Right ventricle myocardium inferior (tissue), 1 donor: Measurements from ENCODE around the gene CANT1. TPM values are rescaled to one million over a fixed set of nuclear protein-coding genes. Genes with fewer than 3 reads are reported as not detected.
"Not testable (repeated sequence)": the region's sequence is repeated elsewhere in the genome, so short reads cannot be mapped to it uniquely, and the experiment has no call there.

ENCODE experiments used
- ATAC-seq: fragments of 200-7000 bp; cut with Tn5 transposase; one replicate; pipeline ENCODE4 v1.9.1; 2020; ENCODE audit warnings: mild to moderate bottlenecking, moderate library complexity
- DNase-seq: peaks from one replicate; pipeline ENCODE4 v3.0.0; 2021; ENCODE audit errors: missing footprints
- intact Hi-C: fragments of 100-400 bp; cut with DNase I; formaldehyde crosslinking; loops from one replicate; pipeline ENCODE4 v1.11.0; 2022
- total RNA-seq: library from RNA; stranded (reverse); fragmentation: NEBNext Ultra II Directional; extraction: Animal tissue kit (Norgen Biotek cat#: 25700); gene quantifications from one replicate; pipeline ENCODE4 v1.2.1, GENCODE V29; 2021
- donor health status: DM: no; HTN: yes; CAD: no; lungs with severe emphysema.

Gene CANT1
- total RNA-seq, 1 donor from 2014 or later: 31.1 TPM

DNA sequence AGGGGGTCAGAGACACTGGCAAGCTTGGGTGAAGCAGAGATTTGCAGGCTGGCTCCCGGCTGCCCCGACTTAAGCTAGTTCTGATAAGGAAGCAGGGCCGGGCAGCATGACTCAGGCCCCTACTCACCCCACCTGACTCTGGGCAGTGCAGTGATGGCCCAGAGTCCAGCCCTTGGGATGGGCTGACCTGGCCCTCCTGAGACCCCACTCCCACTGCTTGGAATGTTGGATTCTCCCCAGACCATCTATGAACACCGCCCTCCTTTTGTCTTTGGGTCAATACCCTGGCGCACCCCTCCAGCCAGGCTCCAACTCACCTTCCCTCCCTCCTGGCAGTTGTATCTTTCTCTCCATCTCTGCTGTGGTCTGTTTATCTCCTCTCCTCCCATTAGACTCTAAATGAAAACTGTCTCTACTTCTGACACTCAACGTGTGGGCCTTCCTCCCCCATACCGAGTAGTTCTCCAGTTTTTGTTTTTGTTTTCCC lies 50.9 kb downstream of the CANT1 start:
- DNase-seq (no peak), ATAC-seq (no peak)
- intact Hi-C loops: no loop called here

- ATAC-seq (no peak), DNase-seq (no peak)
- intact Hi-C loops: no loop called here
Measured at GRCh38 chr17:78957128-78957527, 52.4 kb downstream of the CANT1 start.

DNA sequence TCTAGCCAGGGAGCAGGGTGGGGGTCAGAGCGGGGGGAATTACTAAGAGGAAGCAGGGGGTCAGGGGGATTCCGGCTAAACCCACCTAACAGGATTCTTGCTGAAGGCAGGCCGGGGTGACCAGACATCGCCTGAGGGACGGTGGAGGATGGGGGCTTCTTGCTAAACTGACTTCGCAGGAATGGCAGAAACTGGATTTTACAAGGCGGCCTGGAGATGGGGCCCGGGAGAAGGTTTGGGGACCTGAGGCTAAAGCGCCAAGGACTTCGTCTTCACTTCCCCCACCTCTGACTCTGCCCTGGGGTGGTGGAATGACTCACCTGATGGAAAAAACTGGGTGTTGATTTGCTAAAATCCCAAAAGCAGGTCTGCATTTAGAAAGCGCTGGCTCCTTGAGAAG lies 53.3 kb downstream of the CANT1 start:
- intact Hi-C loops: no loop called here
- ATAC-seq: no peak
- DNase-seq: no peak

DNA sequence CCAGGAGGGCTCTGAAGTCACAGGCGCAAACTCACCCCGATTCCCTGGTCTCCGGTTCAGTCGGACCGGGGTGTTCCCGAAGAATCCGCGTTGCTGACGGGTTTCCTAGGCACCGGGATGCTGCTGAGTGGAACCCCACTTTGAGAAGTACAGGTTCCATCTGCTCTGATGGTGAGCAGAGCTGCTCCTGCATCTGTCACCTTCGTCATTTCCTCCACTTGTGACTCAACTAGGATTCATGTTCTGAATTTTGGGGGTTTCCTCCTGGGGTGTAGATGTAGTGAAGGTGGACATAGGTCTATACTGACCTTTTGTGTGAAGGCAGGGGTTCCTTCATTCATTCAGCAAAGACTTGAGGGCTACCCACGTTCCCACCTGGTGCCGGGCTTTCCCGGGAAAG lies 54.9 kb downstream of the CANT1 start:
- intact Hi-C loops: no loop called here
- ATAC-seq (no peak), DNase-seq (no peak)

DNA sequence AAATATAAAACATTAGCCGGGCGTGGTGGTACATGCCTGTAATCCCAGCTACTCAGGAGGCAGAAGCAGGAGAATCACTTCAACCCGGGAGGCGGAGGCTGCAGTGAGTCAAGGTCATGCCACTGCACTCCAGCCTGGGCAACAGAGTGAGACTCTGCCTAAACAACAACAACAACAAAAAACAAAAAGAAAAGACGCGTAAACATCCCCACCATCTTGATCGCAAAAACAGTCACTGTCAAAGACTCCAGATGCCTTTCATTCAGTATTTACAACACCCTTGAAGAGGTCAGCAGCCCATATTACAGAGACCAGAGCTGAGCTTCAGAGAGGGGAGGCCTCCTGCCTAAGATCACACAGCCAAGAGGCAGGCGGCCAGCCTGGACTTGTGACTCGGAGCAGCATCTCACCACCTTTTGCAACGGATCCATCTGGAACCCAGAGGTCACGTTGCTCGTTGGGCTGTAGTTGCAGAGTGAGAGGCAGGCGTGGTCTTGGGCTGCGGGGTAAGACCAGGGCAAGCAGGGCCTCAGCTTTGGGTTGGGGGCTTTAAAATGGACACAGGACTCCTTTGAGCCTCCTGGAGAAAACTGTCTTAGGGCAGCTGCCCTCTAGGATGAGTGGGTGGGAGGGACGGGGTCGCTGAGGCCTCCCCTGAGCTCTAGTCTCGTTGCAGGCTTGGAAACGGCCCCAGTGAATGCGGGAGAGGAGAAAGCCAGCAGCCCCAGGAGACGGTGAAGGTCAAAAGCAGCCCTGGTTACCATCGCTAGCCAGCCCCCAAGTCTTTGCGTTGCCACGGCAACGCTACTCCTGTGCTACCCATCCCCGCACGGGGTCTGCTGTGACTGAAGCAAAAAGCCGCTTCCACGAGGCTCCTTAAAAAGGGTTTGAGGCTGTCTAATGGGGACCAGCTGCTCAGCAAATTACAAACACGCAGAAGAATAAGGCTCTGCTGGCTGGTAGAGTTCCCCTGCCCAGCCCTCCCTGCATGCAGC lies 55.9 kb downstream of the CANT1 start:
- intact Hi-C loops: no loop called here
- ATAC-seq: peak; percentile 33

DNA sequence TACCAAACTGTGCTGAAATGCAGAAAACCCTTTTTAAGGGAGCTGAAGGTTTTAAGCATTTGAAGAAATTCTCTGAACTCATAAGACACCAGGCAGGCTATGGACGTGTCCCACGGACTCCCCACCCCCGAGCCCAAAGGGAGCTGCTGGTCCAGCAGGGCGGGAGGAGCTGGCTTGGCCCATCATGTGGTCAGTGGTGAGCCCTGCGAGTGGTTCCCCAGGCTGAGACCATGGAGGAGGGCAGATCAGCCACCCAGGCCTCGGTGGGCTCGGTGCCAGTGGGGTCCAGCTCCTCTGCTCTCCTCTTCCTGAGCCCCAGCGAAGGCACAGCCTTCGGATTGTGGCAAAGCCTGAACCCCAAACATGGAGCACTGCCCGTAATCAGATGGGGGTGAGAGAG lies 56.9 kb downstream of the CANT1 start:
- no peak for DNase-seq
- no peak for ATAC-seq
- intact Hi-C loops: no loop called here

More for the DNA sequence above, 55.9 kb downstream of the CANT1 start:
- DNase-seq: no peak

- DNase-seq (no peak), ATAC-seq (peak; percentile 63)
- intact Hi-C loops: no loop called here
Measured at GRCh38 chr17:78951967-78952551, 57.5 kb downstream of the CANT1 start.

- no peak for DNase-seq
- intact Hi-C loops: no loop called here
Measured at GRCh38 chr17:78950870-78951269, 58.7 kb downstream of the CANT1 start.

GRCh38 chr17:78947235-78948149 lies 62.1 kb downstream of the CANT1 start:
- intact Hi-C loops: no loop called here
- no peak for ATAC-seq

More at GRCh38 chr17:78950870-78951269, 58.7 kb downstream of the CANT1 start:
- ATAC-seq: no peak

DNA sequence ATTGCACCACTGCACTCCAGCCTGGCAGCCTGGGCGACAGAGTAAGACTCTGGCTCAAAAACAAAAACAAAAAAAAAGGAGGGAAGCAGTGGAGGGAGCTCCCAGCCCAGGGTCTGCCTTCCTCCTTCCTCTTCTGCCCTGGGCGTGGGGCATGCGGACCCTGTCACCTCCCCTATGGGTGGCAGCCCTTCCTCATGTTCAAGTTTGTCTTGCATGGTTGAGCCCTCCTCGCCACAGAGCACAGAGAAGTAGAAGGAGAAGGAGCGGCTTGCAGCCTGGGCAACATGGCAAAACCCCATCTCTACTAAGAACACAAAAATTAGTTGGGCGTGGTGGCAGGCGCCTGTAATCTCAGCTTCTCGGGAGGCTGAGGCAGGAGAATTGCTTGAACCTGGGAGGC lies 62.9 kb downstream of the CANT1 start:
- DNase-seq: no peak
- no peak for ATAC-seq
- intact Hi-C loops: no loop called here

More at GRCh38 chr17:78947235-78948149, 62.1 kb downstream of the CANT1 start:
- no peak for DNase-seq

- no peak for ATAC-seq
- no peak for DNase-seq
- intact Hi-C loops: no loop called here
Measured at GRCh38 chr17:78946131-78946530, 63.4 kb downstream of the CANT1 start.

DNA sequence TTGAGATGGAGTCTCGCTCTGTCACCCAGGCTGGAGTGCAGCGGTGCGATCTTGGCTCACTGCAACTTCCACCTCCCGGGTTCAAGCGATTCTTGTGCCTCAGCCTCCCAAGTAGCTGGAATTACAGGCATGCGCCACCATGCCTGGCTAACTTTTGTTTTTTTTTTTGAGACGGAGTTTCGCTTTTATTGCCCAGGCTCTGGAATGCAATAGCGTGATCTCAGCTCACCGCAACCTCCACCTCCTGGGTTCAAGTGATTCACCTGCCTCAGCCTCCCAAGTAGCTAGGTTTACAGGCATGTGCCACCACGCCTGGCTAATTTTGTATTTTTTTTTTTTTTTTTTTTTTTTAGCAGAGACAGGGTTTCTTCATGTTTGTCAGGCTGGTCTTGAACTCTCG lies 64.1 kb downstream of the CANT1 start:
- DNase-seq, intact Hi-C loops, ATAC-seq: not testable (repeated sequence)

- intact Hi-C loops: no loop called here
- DNase-seq: no peak
- no peak for ATAC-seq
Measured at GRCh38 chr17:78944956-78945355, 64.6 kb downstream of the CANT1 start.

DNA sequence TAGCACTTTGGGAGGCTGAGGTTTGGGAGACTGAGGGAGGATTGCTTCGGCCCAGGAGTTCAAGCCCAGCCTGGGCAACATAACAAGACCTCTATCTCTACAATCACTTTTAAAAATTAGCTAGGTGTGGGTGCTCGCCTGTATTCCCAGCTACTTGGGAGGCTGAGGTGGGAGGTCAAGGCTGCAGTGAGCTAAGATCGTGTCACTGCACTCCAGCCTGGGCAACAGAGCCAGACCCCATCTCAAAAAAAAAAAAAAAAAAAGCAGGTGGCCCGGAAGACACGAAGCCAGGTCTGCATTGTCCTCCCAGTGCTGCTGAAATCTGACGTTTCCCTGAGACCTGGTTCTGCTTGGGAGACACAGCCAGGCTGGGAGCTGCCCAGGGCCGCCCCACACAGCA lies 65.5 kb downstream of the CANT1 start:
- no peak for DNase-seq
- no peak for ATAC-seq
- intact Hi-C loops: no loop called here

Other genes with a start within 250 kb of the CANT1 start
- gene CYTH1, start 227.5 kb downstream of the CANT1 start, total RNA-seq: 34.0 TPM
- gene USP36, start 168.9 kb downstream of the CANT1 start, total RNA-seq: 18.4 TPM
- gene CEP295NL, start 106.6 kb downstream of the CANT1 start, total RNA-seq: 0.60 TPM
- gene TIMP2, start 84.4 kb downstream of the CANT1 start, total RNA-seq: 138 TPM
- 611 TPM for gene LGALS3BP, start 29.8 kb downstream of the CANT1 start, total RNA-seq
- gene C1QTNF1, start 14.4 kb upstream of the CANT1 start, total RNA-seq: 240 TPM
- 29.8 TPM for gene ENGASE, start 65.1 kb upstream of the CANT1 start, total RNA-seq